Trophoblast cell (in vitro differentiated cells and primary cell): ENCODE measurements around the gene C4orf51.
"Not testable (repeated sequence)": the region's sequence is repeated elsewhere in the genome, so short reads cannot be mapped to it uniquely, and the experiment has no call there.

ENCODE experiments used
- DNase-seq, 2 donors: peaks; one replicate each; pipeline ENCODE4 v3.0.0-alpha.2; 2016
- H2AFZ ChIP-seq: 2 replicates; pipeline ENCODE4 v1.6.1; 2013; ENCODE audit warnings: low read length, moderate library complexity, mild to moderate bottlenecking; ENCODE audit not compliant: insufficient read depth, poor library complexity
- H2AK5ac ChIP-seq: 2 replicates; pipeline ENCODE4 v1.6.1; 2013; ENCODE audit warnings: mild to moderate bottlenecking, low read length
- H2BK120ac ChIP-seq: 2 replicates; pipeline ENCODE4 v1.6.1; 2013; ENCODE audit warnings: low read length, mild to moderate bottlenecking, moderate library complexity; ENCODE audit not compliant: insufficient read depth, poor library complexity
- H2BK12ac ChIP-seq: 2 replicates; pipeline ENCODE4 v1.6.1; 2013; ENCODE audit warnings: mild to moderate bottlenecking, low read length, moderate library complexity
- H2BK5ac ChIP-seq: 2 replicates; pipeline ENCODE4 v1.6.1; 2013; ENCODE audit warnings: low read length, low read depth, moderate library complexity, mild to moderate bottlenecking; ENCODE audit not compliant: poor library complexity
- H3K14ac ChIP-seq: 2 replicates; pipeline ENCODE4 v1.6.1; 2013; ENCODE audit warnings: mild to moderate bottlenecking, low read length
- H3K18ac ChIP-seq: 2 replicates; pipeline ENCODE4 v1.6.1; 2013; ENCODE audit warnings: mild to moderate bottlenecking, low read length
- H3K23ac ChIP-seq: 2 replicates; pipeline ENCODE4 v1.6.1; 2013; ENCODE audit warnings: low read length
- H3K27ac ChIP-seq: 2 replicates; pipeline ENCODE4 v1.5.1; 2013; ENCODE audit warnings: low read depth, mild to moderate bottlenecking, inconsistent platforms, low read length, moderate library complexity
- H3K27me3 ChIP-seq: 2 replicates; pipeline ENCODE4 v1.6.1; 2013; ENCODE audit warnings: inconsistent platforms, mild to moderate bottlenecking, low read length, moderate library complexity; ENCODE audit not compliant: insufficient read depth
- H3K36me3 ChIP-seq, 2 experiments: 1 replicate in 1 of 2; 2 replicates in 1 of 2; pipeline ENCODE4 v1.6.1; 2013; ENCODE audit warnings: low read length in 2 of 2, mild to moderate bottlenecking in 2 of 2, moderate library complexity in 1 of 2; ENCODE audit not compliant: insufficient read depth in 2 of 2, control insufficient read depth in 1 of 2
- H3K4ac ChIP-seq: 2 replicates; pipeline ENCODE4 v1.6.1; 2013; ENCODE audit warnings: low read depth, mild to moderate bottlenecking, low read length, moderate library complexity
- H3K4me1 ChIP-seq, 2 experiments: 1 replicate in 1 of 2; 2 replicates in 1 of 2; pipeline ENCODE4 v1.6.1; 2013; ENCODE audit warnings: low read length in 2 of 2, mild to moderate bottlenecking in 2 of 2, moderate library complexity in 1 of 2; ENCODE audit not compliant: insufficient read depth in 2 of 2, control insufficient read depth in 1 of 2
- H3K4me2 ChIP-seq: 2 replicates; pipeline ENCODE4 v1.6.1; 2013; ENCODE audit warnings: inconsistent platforms, mild to moderate bottlenecking, low read length, moderate library complexity
- H3K4me3 ChIP-seq: 2 replicates; pipeline ENCODE4 v1.5.1; 2013; ENCODE audit warnings: mild to moderate bottlenecking, low read depth, low read length, inconsistent platforms
- H3K79me1 ChIP-seq: one replicate; pipeline ENCODE4 v1.6.1; 2013; ENCODE audit warnings: low read length
- H3K79me2 ChIP-seq: 2 replicates; pipeline ENCODE4 v1.6.1; 2013; ENCODE audit warnings: low read length, mild to moderate bottlenecking; ENCODE audit not compliant: control insufficient read depth, insufficient read depth, poor library complexity
- H3K9ac ChIP-seq: 2 replicates; pipeline ENCODE4 v1.6.1; 2013; ENCODE audit warnings: mild to moderate bottlenecking, low read length
- H3K9me3 ChIP-seq: 2 replicates; pipeline ENCODE4 v1.6.1; 2013; ENCODE audit warnings: low read depth, mild to moderate bottlenecking, control low read depth, inconsistent platforms, low read length; ENCODE audit not compliant: insufficient read depth
- H4K12ac ChIP-seq: 2 replicates; pipeline ENCODE4 v1.6.1; 2013; ENCODE audit warnings: low read depth, mild to moderate bottlenecking, low read length, moderate library complexity
- H4K8ac ChIP-seq: 2 replicates; pipeline ENCODE4 v1.6.1; 2013; ENCODE audit warnings: low read depth, mild to moderate bottlenecking, low read length, moderate library complexity
- H4K91ac ChIP-seq: one replicate; pipeline ENCODE4 v1.6.1; 2013; ENCODE audit warnings: low read depth, mild to moderate bottlenecking, low read length, moderate library complexity
- whole genome bisulfite sequencing: extraction: QIAGEN DNeasy Blood & Tissue Kit; methylation state at CpG from one replicate; pipeline ENCODE4 v1.1.7; 2013; ENCODE audit warnings: missing lambda C conversion rate; ENCODE audit not compliant: insufficient read length, insufficient coverage; ENCODE audit errors: extremely low coverage; 5-methylcytosine and 5-hydroxymethylcytosine counted together

The C4orf51 gene

DNA sequence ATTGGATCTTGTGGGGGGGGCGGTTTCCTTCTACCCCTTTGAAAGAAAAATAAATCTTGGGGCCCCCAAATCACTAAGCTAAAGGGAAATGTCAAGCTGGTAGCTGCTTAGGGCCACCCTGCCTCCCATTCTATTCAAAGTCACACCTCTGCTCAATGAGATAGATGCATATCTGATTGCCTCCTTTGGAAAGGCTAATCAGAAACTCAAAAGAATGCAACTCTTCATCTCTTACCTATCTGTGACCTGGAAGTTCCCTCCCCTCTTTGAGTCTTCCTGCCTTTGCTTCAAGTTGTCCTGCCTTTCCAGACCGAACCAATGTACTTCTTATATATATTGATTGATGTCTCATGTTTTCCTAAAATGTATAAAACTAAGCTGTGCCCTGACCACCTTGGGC lies 7.0 kb downstream of the C4orf51 start:
- Histone ChIP-seq H4K12ac (no peak overlapping the region), H2AFZ (no peak overlapping the region), H3K4me3 (no peak overlapping the region), H3K18ac (no peak overlapping the region), H2BK12ac (no peak overlapping the region), H3K9ac (no peak overlapping the region), H4K8ac (no peak overlapping the region), H3K4me1 (no peaks in the 10 kb centered on the region), H2BK5ac (no peak overlapping the region), H3K79me2 (no peaks in the 10 kb centered on the region), H3K23ac (no peak overlapping the region), H3K9me3 (no peaks in the 10 kb centered on the region), H2AK5ac (no peak overlapping the region), H3K4me2 (no peak overlapping the region), H3K14ac (no peak overlapping the region), H4K91ac (no peak overlapping the region), H3K79me1 (no peaks in the 10 kb centered on the region), H3K4ac (no peak overlapping the region), H3K27me3 (no peaks in the 10 kb centered on the region), H2BK120ac (no peak overlapping the region), H3K27ac (no peak overlapping the region), H3K36me3 (no peaks in the 10 kb centered on the region)
- no peak for DNase-seq
- no CpG with 5 or more reads among the region's 2 CpGs for WGBS

DNA sequence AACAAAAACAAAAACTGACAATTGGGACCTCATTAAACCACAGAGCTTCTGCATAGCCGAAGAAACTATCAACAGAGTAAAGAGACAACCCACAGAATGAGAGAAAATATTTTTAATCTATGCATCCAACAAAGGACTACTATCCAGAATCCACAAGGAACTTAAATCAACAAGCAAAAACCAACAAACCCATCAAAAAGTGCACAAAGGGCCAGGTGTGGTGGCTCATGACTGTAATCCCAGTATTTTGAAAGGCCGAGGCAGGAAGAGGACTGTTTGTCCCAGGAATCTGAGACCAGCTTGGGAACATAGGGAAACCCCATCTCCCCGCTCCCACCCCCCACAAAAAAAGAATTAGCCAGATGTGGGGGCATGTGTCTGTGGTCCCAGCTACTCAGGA lies 10.7 kb downstream of the C4orf51 start:
- no peaks in the 10 kb centered on the region for H3K79me2 ChIP-seq
- no peaks in the 10 kb centered on the region for H3K9me3 ChIP-seq
- no peak overlapping the region for H3K23ac ChIP-seq
- H3K4ac ChIP-seq = no peak overlapping the region
- no peak overlapping the region for H2AFZ ChIP-seq
- no peak overlapping the region for H4K91ac ChIP-seq
- H3K18ac ChIP-seq = no peak overlapping the region
- no peak for DNase-seq
- no peaks in the 10 kb centered on the region for H3K79me1 ChIP-seq
- no peak overlapping the region for H3K27ac ChIP-seq
- no CpG with 5 or more reads among the region's 3 CpGs for WGBS
- no peak overlapping the region for H3K4me3 ChIP-seq
- H3K27me3 ChIP-seq = no peaks in the 10 kb centered on the region
- H3K4me1 ChIP-seq = no peaks in the 10 kb centered on the region
- H3K36me3 ChIP-seq = no peaks in the 10 kb centered on the region
- no peak overlapping the region for H3K14ac ChIP-seq
- H2BK120ac ChIP-seq = no peak overlapping the region
- H3K4me2 ChIP-seq = no peak overlapping the region
- no peak overlapping the region for H2AK5ac ChIP-seq
- H4K8ac ChIP-seq = no peak overlapping the region
- H2BK12ac ChIP-seq = no peak overlapping the region
- no peak overlapping the region for H2BK5ac ChIP-seq
- no peak overlapping the region for H4K12ac ChIP-seq
- no peak overlapping the region for H3K9ac ChIP-seq

DNA sequence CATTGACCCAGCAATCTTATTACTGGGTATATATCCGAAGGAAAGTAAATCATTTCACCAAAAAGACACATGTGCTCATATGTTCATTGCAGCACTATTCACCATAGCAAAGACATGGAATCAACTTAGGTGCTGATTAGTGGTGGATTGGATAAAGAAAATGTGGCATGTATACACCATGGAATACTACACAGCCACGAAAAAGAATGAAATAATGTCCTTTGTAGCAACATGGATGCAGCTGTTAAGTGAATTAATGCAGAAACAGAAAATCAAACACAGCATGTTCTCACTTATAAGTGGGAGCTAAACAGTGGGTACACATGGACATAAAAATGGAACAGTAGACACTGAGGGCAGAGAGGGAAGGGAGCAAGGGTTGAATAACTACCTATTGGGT lies 11.5 kb downstream of the C4orf51 start:
- not testable (repeated sequence) for H3K79me2 ChIP-seq, H2AFZ ChIP-seq, H3K4ac ChIP-seq, H4K12ac ChIP-seq, H3K36me3 ChIP-seq, H3K18ac ChIP-seq, H3K9ac ChIP-seq, H3K9me3 ChIP-seq, H3K27me3 ChIP-seq, H3K79me1 ChIP-seq, H3K23ac ChIP-seq, H3K4me2 ChIP-seq, H2BK5ac ChIP-seq, H2BK120ac ChIP-seq, H4K91ac ChIP-seq, H3K4me1 ChIP-seq, H2AK5ac ChIP-seq, H2BK12ac ChIP-seq, H3K27ac ChIP-seq, H4K8ac ChIP-seq, H3K14ac ChIP-seq, DNase-seq, H3K4me3 ChIP-seq
- WGBS = no CpG with 5 or more reads among the region's 2 CpGs

DNA sequence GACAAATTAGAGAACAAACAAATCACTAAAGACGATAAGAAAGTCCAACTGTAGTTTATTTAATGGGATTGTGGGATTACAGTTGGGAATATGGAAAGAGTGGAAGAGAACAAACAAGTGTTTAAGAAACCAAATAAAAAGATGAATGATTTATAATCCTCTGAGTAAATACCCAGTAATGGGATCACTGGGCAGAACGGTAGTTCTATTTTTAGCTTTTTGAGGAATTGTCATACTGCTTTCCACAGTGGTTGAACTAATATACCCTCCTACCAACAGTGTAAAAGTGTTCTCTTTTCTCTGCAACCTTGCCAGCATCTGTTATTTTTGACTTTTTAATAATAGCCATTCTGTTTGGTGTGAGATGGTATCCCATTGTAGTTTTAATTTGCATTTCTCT lies 15.0 kb downstream of the C4orf51 start:
- H3K27me3 ChIP-seq = no peaks in the 10 kb centered on the region
- no peak overlapping the region for H3K18ac ChIP-seq
- H4K91ac ChIP-seq = no peak overlapping the region
- H2BK5ac ChIP-seq = no peak overlapping the region
- no peaks in the 10 kb centered on the region for H3K36me3 ChIP-seq
- no peaks in the 10 kb centered on the region for H3K4me1 ChIP-seq
- H3K4me2 ChIP-seq = no peak overlapping the region
- no peak overlapping the region for H3K27ac ChIP-seq
- no CpG with 5 or more reads among the region's 2 CpGs for WGBS
- H3K4me3 ChIP-seq = no peak overlapping the region
- H2BK12ac ChIP-seq = no peak overlapping the region
- no peaks in the 10 kb centered on the region for H3K79me2 ChIP-seq
- H2AK5ac ChIP-seq = no peak overlapping the region
- no peak overlapping the region for H3K9ac ChIP-seq
- H3K9me3 ChIP-seq = no peaks in the 10 kb centered on the region
- H3K14ac ChIP-seq = no peak overlapping the region
- H3K23ac ChIP-seq = no peak overlapping the region
- no peak overlapping the region for H3K4ac ChIP-seq
- H2AFZ ChIP-seq = no peak overlapping the region
- DNase-seq = no peak
- no peak overlapping the region for H4K8ac ChIP-seq
- H4K12ac ChIP-seq = no peak overlapping the region
- H2BK120ac ChIP-seq = no peak overlapping the region
- no peaks in the 10 kb centered on the region for H3K79me1 ChIP-seq
